Transverse colon (tissue), 4 donors: ENCODE data around the gene CIP2A.

Source experiments
- POLR2A ChIP-seq: fragments of 450-650 bp; IDR thresholded peaks from one replicate; pipeline ENCODE4 v1.6.1; 2016; ENCODE audit warnings: antibody characterized with exemption, mild to moderate bottlenecking, moderate library complexity
- POLR2AphosphoS5 ChIP-seq, 3 donors: sonication (generic); formaldehyde crosslinking; IDR thresholded peaks; one replicate each; pipeline ENCODE4 v1.6.1; 2016; ENCODE audit warnings: antibody characterized with exemption in 3 of 3
- TF ChIP-seq, protein P1 (sequence below), 5 experiments: fragments of 200-600 bp in 3 of 5; fragments of 450-650 bp in 2 of 5; sonication (generic) in 3 of 5; IDR thresholded peaks; 1 replicate in 2 of 5; 2 replicates in 3 of 5; pipeline ENCODE4 v1.5.1; 2016 to 2017; ENCODE audit warnings: antibody characterized with exemption in 5 of 5, inconsistent platforms in 3 of 5, mild to moderate bottlenecking in 2 of 5, moderate library complexity in 1 of 5

DNA sequence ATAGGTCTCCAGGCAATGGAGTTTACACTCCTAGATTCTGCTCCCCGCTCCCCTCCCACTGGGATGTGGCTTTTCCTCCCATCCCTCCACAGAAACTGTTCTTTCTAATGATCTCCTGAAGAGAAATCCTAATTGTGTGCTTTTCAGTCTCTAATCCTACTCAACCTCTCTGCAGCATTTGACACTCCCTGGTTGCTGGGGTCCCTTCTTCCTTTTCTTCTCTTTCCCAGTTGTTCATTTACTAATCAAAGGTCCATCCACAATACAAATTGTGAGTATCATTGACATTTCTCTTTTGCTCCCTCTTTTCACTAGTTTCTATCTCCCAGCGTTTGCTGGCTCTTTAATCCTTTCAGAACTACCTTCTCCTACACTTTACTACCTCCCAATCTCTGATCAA is 72.4 kb downstream of the CIP2A start:
- TF ChIP-seq POLR2AphosphoS5 (IDR thresholded peaks at IDR 0.05) (no peak), POLR2A (no peak)
- TF ChIP-seq, protein P1, sequence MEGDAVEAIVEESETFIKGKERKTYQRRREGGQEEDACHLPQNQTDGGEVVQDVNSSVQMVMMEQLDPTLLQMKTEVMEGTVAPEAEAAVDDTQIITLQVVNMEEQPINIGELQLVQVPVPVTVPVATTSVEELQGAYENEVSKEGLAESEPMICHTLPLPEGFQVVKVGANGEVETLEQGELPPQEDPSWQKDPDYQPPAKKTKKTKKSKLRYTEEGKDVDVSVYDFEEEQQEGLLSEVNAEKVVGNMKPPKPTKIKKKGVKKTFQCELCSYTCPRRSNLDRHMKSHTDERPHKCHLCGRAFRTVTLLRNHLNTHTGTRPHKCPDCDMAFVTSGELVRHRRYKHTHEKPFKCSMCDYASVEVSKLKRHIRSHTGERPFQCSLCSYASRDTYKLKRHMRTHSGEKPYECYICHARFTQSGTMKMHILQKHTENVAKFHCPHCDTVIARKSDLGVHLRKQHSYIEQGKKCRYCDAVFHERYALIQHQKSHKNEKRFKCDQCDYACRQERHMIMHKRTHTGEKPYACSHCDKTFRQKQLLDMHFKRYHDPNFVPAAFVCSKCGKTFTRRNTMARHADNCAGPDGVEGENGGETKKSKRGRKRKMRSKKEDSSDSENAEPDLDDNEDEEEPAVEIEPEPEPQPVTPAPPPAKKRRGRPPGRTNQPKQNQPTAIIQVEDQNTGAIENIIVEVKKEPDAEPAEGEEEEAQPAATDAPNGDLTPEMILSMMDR (IDR thresholded peaks at IDR 0.05), result no peak
